Measurements from ENCODE around the gene NLRP9.
"Not testable (repeated sequence)": the region's sequence is repeated elsewhere in the genome, so short reads cannot be mapped to it uniquely, and the experiment has no call there.

The NLRP9 gene

DNA sequence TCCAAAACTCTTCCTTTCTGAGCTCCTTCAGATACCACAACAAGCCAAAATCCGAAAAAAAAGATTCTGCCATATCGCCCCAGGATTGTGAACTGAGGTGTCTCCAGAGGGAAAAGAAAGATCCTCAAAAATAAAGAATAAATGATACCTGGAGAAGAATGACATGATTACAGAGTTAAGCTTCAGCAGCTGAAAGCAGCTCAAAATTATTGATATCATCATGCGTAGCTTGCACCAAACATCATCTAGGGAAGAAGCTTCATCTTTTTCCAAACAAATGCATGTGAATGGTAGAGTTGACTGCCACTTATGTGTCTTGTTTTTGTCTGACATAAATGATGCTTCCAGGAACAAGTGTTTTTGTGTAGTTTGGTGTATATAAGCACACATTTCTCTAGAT is at the start of gene NLRP9:
Gene NLRP9 (minus strand): TSS at position 101 of the 400 bp plus-strand sequence. CDS start 28 bp downstream, at position 73.
- DNase-seq (ENCODE audit: low read depth), result no peak

DNA sequence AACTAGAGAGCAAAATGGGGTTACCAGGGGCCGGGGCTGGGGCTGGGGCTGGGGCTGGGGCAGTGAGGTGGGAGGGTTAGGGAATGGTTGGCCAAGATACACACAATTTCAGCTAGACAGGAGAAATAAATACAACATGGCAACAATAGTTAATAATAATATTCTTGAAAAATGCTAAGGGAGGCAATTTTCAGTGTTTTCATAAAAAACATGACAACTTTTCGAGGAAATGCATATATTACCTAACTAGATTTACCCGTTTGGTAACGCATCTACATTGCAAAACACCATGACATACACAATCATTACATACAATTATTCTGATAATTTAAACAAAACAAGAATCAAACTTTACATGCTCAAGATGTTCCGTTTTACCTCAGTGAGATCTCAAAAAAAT is 42.9 kb upstream of the NLRP9 start:
- no peak for DNase-seq (ENCODE audit: low read depth)

DNA sequence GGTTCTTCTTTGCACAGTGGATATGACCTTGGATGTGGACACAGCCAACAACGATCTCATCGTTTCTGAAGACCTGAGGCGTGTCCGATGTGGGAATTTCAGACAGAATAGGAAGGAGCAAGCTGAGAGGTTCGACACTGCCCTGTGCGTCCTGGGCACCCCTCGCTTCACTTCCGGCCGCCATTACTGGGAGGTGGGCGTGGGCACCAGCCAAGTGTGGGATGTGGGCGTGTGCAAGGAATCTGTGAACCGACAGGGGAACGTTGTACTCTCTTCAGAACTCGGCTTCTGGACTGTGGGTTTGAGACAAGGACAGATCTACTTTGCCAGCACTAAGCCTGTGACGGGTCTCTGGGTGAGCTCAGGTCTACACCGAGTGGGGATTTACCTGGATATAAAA is 40.1 kb upstream of the NLRP9 start:
- DNase-seq (ENCODE audit: low read depth), result no peak

DNA sequence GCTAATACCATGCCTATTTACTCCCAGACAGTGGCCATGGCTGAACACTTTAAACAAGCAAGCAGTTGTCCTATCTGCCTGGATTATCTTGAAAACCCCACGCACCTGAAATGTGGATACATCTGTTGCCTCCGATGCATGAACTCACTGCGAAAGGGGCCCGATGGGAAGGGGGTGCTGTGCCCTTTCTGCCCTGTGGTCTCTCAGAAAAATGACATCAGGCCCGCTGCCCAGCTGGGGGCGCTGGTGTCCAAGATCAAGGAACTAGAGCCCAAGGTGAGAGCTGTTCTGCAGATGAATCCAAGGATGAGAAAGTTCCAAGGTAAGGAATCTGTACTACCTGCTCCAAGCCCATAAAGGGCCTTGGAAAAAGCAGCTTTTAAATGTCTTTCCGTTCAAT is 39.3 kb upstream of the NLRP9 start:
- no peak for DNase-seq (ENCODE audit: low read depth)

DNA sequence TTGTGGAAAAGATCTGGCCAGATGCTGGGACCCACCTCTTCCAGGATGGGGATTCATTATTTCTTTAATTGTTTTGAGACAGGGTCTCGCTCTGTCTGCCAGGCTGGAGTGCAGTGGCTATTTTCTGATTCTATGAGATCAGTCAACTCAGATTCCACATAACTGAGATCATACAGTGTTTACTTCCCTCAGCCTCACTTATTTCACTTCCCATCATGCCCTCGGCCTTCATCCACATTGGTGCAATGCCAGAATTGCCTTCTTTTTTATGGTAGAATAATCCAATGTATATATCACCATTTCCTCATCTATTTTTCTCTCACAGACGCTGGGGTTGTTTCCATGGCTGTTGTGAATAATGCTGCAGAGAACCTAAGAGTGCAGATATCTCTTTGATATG is 31.4 kb upstream of the NLRP9 start:
- DNase-seq (ENCODE audit: low read depth), result not testable (repeated sequence)

DNA sequence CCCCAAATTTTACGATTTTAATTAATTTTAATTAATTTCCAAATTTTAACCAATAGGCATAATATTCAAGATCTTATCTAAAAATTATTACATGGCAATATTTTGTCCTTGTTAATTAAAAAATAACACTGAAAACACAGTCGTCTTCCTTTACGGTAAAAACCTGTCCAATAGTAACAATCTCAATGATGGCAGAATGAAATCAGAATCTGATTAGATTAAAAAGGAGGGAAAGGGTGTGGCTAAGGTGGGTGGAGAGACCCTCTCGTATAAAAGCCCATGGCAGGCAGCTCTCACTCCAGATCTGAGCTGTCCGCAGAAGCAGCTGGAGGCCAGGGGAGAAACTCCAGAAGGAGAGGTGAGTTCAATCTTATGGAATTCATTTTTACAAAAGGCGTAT is 30.6 kb upstream of the NLRP9 start, which contains the start of gene RFPL4AL1:
Gene RFPL4AL1 (plus strand): TSS at position 301 of the 400 bp plus-strand sequence. CDS start 2,687 bp downstream, outside the sequence.
- not testable (repeated sequence) for DNase-seq (ENCODE audit: low read depth)

DNA sequence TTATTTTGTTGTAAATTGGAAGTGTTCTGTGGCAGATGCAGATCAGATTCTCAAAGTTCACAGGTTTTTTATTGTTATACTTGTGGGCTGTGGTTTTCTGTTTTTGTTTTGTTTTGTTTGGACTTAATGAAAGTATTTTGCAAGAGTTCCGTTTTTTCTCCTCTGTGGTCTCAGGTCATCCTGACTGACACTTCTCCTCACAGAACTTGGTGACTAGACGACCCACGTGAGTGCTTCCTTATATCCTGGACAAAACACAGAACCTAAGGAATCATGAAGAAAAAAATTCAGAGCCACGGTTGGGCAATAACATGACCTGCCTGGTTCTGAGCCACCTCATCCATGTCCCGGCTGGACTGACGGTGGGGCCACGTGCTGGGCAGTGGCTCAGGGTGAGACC is 28.3 kb upstream of the NLRP9 start:
- DNase-seq (ENCODE audit: low read depth), result no peak

DNA sequence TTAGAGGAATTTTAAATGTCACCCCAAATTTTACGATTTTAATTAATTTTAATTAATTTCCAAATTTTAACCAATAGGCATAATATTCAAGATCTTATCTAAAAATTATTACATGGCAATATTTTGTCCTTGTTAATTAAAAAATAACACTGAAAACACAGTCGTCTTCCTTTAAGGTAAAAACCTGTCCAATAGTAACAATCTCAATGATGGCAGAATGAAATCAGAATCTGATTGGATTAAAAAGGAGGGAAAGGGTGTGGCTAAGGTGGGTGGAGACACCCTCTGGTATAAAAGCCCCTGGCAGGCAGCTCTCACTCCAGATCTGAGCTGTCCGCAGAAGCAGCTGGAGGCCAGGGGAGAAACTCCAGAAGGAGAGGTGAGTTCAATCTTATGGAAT is 20.6 kb upstream of the NLRP9 start, which contains the start of gene RFPL4A:
Gene RFPL4A (plus strand): TSS at position 301 of the 400 bp plus-strand sequence. CDS start 2,704 bp downstream, outside the sequence.
- DNase-seq (ENCODE audit: low read depth), result not testable (repeated sequence)

DNA sequence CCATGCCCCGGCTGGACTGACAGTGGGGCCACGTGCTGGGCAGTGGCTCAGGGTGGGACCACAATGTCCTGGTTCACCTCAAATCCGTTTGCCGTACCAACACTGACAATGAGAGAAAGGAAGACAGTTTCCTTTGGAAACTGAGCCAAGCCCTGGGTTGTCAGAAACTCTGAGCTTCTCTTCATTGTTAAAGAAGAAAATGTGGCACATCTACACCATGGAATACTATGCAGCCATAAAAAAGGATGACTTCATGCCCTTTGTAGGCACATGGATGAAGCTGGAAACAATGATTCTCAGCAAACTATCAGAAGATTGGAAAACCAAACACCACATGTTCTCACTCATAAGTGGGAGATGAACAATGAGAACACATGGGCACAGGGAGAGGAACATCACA is 18.6 kb upstream of the NLRP9 start:
- not testable (repeated sequence) for DNase-seq (ENCODE audit: low read depth)

DNA sequence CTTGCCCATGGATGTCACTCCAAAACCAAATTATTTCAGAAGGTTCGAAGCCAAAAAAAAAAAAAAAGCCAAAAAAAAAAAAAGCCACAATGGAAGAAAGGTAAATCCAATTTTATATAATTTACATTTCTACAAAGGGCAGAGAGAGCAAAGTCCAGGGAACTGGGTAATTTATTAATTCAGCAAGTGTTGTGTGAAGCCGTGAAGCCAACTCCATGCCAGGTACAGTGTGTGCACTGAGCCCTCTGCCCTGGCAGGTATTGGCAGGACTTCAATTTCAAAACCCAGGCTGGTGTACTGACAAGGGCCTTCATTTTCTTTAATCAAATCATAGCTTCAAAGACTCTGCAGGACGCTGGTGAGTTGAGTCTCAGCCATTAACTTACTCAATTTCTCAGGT is 15.2 kb upstream of the NLRP9 start:
- DNase-seq (ENCODE audit: low read depth), result no peak

DNA sequence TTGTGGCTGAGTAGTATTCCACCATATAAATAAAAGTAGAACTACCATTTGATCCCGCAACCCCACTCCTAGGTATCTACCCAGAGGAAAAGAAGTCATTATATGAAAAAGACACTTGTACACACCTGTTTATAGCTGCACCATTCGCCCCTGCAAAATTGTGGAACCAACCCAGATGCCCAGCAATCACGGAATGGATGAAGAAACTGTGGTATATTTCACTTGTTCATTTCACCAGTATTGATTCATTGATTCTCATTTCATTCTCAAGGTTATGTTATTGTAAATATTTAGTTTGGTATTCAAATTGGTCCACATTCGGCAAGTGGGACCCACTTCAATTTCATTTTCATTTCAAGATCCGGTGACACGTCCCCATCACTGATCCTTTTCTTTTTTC is 12.5 kb upstream of the NLRP9 start:
- no peak for DNase-seq (ENCODE audit: low read depth)

DNA sequence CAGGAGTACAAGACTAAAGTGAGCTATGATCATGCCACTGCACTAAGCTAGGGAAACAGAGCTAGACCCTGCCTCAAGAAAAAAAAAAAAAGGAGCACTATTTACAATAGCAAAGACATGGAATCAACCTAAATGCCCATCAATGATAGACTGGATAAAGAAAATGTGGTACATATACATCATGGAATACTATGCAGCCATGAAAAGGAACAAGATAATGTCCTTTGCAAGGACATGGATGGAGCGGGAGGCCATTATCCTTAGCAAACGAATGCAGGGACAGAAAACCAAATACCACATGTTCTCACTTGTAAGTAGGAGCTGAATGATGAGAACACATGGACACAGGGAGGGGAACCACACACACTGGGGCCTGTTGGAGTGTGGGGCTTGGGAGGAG is 7.8 kb downstream of the NLRP9 start:
- DNase-seq (ENCODE audit: low read depth), result not testable (repeated sequence)

DNA sequence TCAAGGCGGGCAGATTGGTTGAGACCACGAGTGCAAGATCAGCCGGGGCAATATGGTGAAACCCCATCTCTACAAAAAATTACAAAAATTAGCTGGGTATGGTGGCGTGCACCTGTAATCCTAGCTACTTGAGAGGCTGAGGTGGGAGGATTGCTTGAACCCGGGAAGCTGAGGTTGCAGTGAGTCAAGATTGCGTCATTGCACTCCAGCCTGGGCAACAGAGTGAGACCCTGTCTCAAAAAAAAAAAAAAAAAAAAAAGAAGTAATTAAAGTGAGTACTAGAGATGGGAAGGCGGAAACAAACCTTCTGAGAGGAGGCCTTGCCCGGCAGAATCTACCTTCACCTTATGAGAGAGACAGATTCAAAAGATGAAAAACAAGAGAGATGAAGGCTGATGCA is 14.7 kb downstream of the NLRP9 start:
- no peak for DNase-seq (ENCODE audit: low read depth)

DNA sequence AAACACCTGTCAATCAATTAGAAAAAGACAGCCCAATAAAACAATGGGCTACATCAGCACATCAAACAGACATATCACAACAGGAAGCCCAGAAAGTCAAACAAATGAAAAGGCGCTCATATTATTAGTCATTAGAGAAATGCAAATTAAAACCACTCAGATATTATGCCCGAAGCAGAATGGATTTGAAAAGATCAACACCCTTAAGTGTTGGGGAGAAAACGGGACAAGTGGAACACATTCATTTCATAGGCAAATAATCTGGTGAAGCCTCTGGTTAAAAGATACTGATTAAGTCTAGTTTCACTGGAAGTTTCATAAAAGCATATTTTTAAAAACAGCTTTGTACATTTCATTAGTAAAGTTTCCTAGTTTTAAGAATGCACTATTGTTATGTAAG is 17.4 kb downstream of the NLRP9 start:
- DNase-seq (ENCODE audit: low read depth), result no peak

DNA sequence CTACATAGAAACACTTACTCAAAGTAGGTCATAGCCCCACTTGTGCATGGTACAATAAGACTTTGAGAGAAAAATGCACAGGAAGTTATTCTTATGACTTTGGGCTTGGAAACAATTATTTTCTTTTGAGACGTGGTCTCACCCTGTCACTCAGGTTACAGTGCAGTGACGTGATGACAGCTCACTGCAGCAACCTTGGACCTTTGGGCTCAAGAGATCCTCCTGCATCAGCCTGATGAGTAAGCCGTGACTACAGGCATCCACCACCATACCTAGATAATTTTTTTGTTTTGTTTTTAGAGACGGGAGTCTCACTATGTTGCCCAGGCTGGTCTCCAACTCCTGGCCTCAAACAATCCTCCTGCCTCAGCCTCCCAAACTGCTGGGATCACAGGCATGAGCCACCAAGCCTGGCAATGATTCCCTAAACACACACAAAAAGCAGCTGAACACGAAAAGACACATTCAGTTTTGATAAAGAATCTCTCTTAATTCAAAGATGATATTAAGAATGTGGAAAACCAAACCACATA is 17.9 kb downstream of the NLRP9 start:
- DNase-seq (ENCODE audit: low read depth), result no peak

DNA sequence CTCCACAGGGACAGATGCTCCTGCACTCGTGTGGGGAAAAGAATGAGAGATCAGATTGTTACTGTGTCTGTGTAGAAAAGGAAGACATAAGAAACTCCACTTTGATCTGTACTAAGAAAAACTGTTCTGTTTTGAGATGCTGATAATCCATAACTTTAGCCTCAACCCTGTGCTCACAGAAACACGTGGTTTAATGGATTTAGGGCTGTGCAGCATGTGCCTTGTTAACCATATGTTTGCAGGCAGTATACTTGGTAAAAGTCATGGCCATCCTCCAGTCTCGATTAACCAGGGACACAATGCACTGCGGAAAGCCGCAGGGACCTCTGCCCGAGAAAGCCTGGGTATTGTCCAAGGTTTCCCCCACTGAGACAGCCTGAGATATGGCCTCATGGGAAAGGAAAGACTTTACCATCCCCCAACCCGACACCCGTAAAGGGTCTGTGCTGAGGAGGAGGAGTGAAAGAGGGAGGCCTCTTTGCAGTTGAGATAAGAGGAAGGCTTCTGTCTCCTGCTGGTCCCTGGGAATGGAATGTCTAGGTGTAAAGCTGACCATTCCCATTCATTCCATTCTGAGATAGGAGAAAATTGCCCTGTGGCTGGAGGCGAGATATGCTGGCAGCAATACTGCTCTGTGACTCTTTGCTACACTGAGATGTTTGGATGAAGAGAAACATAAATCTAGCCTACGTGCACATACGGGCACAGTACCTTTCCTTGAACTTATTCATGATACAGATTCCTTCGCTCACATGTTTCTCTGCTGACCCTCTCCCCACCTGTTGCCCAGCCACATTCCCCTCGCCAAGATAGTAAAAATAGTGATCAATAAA is 20.1 kb downstream of the NLRP9 start:
- DNase-seq (ENCODE audit: low read depth), result not testable (repeated sequence)

DNA sequence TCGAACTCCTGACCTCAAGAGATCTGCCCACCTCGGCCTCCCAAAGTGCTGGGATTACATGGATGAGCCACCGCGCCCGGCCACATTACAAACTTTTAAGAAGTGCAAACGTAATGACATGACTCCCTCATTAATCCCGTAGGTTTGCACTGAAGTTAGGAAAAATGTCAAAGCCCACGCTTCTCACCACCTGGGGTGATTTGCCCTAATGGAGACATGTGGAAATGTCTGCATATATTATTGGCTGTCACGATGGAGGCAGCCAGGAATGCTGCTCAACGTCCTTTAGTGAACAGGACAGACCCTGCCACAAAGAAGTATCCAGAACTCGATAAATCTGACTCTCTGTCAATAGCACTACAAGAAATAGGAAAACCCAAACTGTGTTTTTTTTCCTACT is 21.0 kb downstream of the NLRP9 start:
- DNase-seq (ENCODE audit: low read depth), result no peak

DNA sequence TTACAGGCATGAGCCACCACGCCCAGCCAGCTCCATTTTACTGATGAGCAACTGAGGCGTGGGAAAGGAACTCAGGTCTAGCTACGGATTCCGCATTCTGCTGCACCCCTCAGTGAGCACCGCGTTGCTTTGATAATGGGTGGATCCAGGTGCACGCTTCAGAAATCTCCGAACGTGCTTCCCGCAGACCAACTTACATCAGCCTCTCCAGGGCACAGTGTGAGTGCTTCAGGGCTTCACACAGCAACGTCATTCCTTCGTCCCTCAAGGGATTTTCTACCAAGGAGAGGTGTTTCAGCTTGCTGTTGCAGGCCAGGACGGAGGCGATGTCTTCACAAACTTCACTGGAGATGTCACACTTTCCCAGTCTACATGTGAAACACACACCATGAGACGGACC is 21.7 kb downstream of the NLRP9 start:
- no peak for DNase-seq (ENCODE audit: low read depth)

DNA sequence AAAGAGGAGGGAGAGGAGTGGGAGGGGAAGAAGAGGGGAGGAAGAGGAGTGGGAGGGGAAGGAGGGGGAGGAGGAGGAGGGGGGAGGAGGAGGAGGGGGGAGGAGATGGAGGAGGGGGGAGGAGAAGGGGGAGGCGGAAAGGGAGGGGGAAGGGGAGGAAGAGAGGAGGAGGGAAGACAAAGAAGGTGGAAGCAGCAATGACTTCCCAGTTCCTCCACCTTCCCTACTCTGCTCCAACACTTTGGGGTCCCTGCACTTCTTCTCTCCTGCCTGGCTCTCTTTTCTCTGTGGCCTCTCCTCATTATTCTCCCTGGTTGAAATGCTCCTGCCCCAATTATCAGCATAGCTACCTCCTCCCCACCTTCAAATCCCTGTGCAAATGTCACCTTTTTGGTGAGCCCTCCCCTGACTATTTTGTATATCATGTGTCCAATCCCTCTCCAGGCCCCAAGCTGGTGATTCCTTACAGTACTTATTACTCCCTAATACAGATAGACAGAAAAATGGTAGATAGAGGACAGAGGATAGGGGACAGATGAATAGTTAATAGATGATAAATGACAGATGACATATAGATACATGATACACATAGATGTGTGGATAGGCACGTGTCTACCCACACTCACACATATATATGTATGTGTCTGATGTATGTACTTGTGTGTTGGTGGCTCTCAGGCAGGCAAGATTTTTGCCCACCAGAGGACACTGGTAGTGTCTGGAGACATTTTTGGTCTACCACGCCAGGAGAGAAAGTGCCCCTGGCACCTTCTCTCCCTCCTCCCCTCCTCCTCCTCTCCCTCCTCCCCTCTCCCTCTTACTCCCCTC is 25.2 kb downstream of the NLRP9 start:
- no peak for DNase-seq (ENCODE audit: low read depth)

DNA sequence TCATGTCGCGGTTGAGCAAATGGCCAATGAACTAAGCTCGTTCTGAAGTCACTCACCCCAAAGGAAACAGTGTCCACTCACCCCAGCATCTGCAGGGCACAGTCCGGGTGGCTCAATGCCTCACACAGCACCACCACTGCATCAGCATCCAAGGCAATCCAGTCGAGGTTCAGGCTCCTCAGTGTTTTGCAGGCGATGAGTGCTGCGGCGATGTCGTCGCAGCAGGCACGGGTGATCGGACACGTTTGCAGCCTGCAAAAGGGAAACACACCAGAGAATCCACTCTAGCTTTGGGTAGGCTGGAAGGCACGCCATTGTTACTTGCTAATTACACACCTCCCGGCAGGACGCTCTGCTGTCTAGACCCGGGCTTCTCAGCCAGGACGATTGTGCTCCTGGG is 26.5 kb downstream of the NLRP9 start:
- DNase-seq (ENCODE audit: low read depth), result no peak

DNA sequence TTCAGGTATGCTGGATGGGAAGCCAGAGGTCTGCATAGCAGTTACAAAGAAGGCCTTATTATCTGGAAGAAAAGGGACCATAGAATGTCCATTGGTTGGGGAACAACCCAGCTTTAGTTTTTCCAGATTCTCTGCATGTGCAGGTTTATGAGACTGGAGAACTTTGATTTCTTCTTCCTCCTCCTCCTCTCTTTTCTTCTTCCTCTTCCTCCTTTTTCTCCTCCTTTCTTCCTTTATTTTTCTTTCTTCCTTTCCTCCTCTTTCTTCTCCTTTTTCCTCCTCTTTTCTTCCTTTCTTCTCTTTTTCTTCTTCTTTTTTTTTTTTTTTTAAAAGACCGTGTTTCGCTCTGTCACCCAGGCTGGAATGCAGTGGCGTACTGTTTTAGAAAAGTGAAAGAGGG is 32.2 kb downstream of the NLRP9 start:
- DNase-seq (ENCODE audit: low read depth), result no peak

DNA sequence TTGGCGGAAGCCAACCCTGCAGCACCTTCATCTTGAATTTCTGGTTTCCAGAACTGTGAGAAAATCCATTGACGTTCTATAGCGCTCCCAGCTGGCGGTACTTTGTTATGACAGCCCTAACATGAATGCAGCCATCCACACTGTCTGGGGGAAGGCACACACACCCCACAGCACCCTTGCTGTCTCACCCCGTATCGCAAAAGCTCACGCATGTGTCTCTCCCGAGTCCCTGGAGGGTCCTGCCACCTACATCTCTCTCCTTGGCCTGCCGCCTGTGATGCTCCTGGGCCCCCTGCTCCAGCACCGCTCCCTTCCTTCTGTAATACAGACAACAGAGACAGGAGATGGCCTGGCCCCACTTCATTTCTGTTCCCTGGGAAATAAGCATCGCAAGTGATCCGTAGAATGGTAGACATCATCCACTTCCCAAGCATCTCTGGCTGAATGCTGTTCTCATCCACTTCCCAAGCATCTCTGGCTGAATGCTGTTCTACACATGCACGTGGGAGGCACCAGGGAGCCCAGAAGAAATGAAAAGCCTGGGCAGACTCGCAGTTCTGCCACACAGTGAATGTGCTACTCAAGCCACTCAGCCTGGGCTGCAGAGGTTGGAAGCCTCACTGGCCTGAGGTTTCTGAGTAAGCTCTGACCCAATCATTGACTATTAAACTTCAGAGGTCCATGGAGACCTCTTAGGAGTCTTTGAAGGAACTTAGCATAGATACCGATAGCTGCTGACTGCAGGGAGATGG is 33.5 kb downstream of the NLRP9 start:
- no peak for DNase-seq (ENCODE audit: low read depth)
